ENCODE data around the gene KCNN4. TPM values are rescaled to one million over a fixed set of nuclear protein-coding genes. Genes with fewer than 3 reads are reported as not detected.
A peak's percentile ranks its signal among the peaks of the same experiment; 100 is the strongest.
"Not testable (repeated sequence)": the region's sequence is repeated elsewhere in the genome, so short reads cannot be mapped to it uniquely, and the experiment has no call there.

The KCNN4 gene
- total and polyA plus RNA-seq, 7 donors: 0.71 to 48.7 (median 3.3) TPM

DNA sequence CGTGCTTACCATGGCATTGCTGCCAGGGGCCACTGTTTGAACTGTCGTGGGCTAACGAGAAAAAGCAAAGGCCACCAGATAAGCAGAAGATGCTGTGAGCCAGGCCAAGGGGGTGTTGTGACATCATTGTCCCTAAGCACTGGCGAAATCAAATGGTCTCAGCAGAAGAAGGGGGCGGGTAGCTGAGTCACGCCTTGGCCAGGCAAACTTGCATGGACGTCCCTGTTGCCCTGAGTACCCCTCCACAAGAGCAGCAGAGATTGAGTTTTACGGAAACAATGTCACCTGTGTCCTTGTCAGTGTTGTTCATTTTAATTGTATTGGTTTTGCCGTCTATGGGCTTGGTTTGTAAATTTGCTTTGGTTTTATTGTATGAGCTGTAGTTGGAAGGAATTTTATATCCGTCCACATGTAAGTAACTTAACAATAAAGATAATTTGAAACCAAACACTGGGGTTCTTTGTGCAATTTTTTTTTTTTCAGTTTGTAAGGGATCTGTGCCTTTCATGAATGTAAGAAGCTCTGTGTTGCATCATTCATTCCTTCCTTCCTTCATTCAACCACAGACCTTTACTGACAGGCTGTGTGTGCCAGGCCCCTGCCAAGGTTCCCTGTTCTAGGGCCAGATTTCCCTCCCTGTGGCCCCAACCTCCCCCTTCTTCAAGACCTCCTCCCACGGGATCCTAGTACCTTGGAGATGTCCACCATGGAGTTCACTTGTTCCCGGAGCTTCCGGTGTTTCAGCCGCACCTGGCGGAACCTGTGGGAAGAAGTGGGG is 12.3 kb downstream of the KCNN4 start:
- no peak overlapping the region for H3K27ac ChIP-seq
- H3K4me1 ChIP-seq: peaks cover 0 to 9% (median 0%) of the 10 kb centered on the region in 4 donors
- intact Hi-C loops (cut with DNase I): no loop called here
- WGBS, 2 donors: 18 to 67% methylated on average over 15 of the region's 15 CpGs
- H3K9me3 ChIP-seq: no peaks in the 10 kb centered on the region
- no peak for TF ChIP-seq POLR2AphosphoS5 (IDR thresholded peaks at IDR 0.05)
- no peak for TF ChIP-seq EP300 (IDR thresholded peaks at IDR 0.05)
- H3K36me3 ChIP-seq: no peaks in the 10 kb centered on the region
- no peak overlapping the region for H3K4me3 ChIP-seq
- H3K27me3 ChIP-seq: peaks cover 0 to 6% (median 0%) of the 10 kb centered on the region in 3 donors
- DNase-seq: peak; percentile 69

DNA sequence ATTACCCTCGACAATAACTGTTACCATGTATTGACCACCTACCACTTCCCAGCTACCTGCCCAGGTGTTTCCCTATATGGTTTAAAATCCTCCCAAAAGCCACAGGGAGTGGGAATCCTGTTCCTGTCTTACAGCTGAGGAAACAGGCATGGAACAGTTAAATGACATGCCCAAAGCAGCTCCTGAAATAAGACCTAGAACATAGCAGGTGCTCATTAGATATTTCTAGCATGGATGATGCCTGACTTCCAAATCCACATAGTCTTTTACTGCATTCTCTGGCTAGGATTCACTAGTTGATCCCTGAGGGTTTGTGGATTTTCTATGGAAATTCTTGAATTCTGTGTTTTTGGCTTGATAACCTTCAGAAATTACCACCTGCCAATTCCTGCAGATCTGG is 13.0 kb downstream of the KCNN4 start:
- TF ChIP-seq POLR2A (IDR thresholded peaks at IDR 0.05) (no peak), POLR2AphosphoS5 (IDR thresholded peaks at IDR 0.05) (no peak), EP300 (IDR thresholded peaks at IDR 0.05) (no peak)
- TF ChIP-seq, protein P1, sequence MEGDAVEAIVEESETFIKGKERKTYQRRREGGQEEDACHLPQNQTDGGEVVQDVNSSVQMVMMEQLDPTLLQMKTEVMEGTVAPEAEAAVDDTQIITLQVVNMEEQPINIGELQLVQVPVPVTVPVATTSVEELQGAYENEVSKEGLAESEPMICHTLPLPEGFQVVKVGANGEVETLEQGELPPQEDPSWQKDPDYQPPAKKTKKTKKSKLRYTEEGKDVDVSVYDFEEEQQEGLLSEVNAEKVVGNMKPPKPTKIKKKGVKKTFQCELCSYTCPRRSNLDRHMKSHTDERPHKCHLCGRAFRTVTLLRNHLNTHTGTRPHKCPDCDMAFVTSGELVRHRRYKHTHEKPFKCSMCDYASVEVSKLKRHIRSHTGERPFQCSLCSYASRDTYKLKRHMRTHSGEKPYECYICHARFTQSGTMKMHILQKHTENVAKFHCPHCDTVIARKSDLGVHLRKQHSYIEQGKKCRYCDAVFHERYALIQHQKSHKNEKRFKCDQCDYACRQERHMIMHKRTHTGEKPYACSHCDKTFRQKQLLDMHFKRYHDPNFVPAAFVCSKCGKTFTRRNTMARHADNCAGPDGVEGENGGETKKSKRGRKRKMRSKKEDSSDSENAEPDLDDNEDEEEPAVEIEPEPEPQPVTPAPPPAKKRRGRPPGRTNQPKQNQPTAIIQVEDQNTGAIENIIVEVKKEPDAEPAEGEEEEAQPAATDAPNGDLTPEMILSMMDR (IDR thresholded peaks at IDR 0.05): no peak
- no peaks in the 10 kb centered on the region for H3K27me3 ChIP-seq
- WGBS, 2 donors: 26 to 53% methylated on average over 1 of the region's 1 CpG
- H3K27ac ChIP-seq: no peak overlapping the region
- DNase-seq: no peak
- H3K4me1 ChIP-seq: peaks cover 0 to 10% (median 0%) of the 10 kb centered on the region in 4 donors
- no peaks in the 10 kb centered on the region for H3K36me3 ChIP-seq
- H3K4me3 ChIP-seq: no peak overlapping the region
- intact Hi-C loops (cut with DNase I): no loop called here
- H3K9me3 ChIP-seq: no peaks in the 10 kb centered on the region

DNA sequence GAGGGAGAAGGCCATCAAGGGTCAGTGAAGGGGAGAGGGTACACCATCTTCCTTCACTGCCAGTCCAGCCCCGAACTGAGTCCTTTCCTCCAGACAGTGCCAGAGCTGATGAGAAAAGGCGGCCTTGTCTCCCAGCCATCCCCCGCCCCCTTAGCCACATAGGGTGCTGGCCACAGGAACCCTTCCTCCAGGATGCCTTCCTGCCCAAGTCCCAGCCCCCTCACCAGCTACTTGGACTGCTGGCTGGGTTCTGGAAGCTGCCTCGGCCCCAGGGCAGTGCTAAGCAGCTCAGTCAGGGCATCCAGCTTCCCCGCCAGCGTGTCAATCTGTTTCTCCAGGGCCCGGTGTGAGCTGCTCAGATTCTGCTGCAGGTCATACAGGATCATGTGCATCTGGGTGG is 13.5 kb downstream of the KCNN4 start:
- WGBS, 2 donors: 84 to 85% methylated on average over 7 of the region's 7 CpGs
- H3K27ac ChIP-seq: no peak overlapping the region
- intact Hi-C loops (cut with DNase I): no loop called here
- peaks cover 0 to 10% (median 0%) of the 10 kb centered on the region in 4 donors for H3K4me1 ChIP-seq
- no peak overlapping the region for H3K4me3 ChIP-seq
- no peaks in the 10 kb centered on the region for H3K27me3 ChIP-seq
- no peaks in the 10 kb centered on the region for H3K36me3 ChIP-seq
- DNase-seq: no peak
- no peak for TF ChIP-seq POLR2A (IDR thresholded peaks at IDR 0.05)
- TF ChIP-seq, protein P1 (IDR thresholded peaks at IDR 0.05): no peak
- TF ChIP-seq EP300 (IDR thresholded peaks at IDR 0.05): no peak
- TF ChIP-seq POLR2AphosphoS5 (IDR thresholded peaks at IDR 0.05): no peak
- no peaks in the 10 kb centered on the region for H3K9me3 ChIP-seq

DNA sequence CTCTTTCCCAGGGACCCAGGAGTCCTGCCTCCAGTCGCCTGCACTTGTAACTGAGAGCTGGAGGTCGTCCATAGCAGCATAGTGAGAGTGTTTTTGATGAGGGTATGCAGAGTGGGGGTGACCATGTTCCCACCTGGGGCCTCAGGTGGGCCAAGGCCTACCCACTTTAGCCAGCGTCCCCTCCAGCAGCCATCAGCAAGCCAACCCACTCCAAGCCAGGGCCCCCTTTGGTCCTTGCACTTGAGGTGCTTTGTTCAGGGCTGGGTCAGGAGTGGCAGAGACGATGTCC is 14.1 kb downstream of the KCNN4 start:
- Histone ChIP-seq H3K27me3 (no peaks in the 10 kb centered on the region), H3K27ac (no peak overlapping the region), H3K4me1 (peaks cover 0 to 10% (median 0%) of the 10 kb centered on the region in 4 donors), H3K4me3 (no peak overlapping the region), H3K9me3 (no peaks in the 10 kb centered on the region), H3K36me3 (no peaks in the 10 kb centered on the region)
- intact Hi-C loops (cut with DNase I): no loop called here
- TF ChIP-seq POLR2AphosphoS5 (IDR thresholded peaks at IDR 0.05): no peak
- TF ChIP-seq EP300 (IDR thresholded peaks at IDR 0.05): no peak
- no peak for TF ChIP-seq POLR2A (IDR thresholded peaks at IDR 0.05)
- TF ChIP-seq, protein P1 (IDR thresholded peaks at IDR 0.05): no peak
- WGBS, 2 donors: 57 to 72% methylated on average over 4 of the region's 4 CpGs
- DNase-seq: no peak

DNA sequence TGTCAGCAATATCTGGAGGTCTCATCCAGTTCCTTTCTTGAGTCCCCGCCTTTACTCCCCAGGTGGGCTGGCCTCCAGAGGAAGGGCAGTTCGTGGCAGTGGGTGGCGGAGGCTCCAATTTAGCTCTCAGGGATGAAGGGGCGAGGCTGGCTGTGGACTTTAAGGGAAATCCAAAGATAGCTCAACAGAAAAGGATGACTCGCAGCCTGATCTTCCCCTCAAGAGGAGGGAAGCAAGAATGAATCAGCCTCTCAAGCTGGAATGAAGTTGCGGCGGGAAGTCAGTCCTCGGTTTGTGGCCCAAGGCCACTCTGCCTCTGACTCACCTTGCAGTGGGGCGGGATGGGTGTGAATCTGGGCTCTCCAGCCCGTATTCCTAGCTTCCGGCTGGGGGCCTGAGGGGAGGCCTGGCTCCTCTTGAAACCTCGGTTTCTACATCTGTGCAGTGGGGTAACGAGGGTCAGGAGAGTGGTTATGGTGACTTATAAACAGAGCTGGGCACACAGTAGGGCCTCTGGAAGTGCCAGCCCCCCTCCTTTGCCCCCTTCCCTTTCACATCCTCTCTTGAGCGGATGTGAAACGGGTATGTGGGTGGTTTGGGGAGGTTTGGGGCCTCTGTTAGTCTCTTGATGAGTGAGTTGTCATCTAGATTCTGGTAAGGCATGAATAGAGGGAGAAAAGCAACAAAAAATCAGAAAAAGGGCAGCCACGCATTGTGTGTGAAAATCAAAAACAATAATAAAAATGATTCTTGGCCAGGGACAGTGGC is 15.5 kb downstream of the KCNN4 start:
- no peaks in the 10 kb centered on the region for H3K36me3 ChIP-seq
- no peaks in the 10 kb centered on the region for H3K27me3 ChIP-seq
- WGBS, 2 donors: 45 to 48% methylated on average over 16 of the region's 16 CpGs
- H3K4me3 ChIP-seq: no peak overlapping the region
- peak; percentile 87 for DNase-seq
- H3K9me3 ChIP-seq: no peaks in the 10 kb centered on the region
- H3K4me1 ChIP-seq: peaks cover 0 to 10% (median 0%) of the 10 kb centered on the region in 4 donors
- peak overlapping the region; percentile 12 to 72 (median 48) for H3K27ac ChIP-seq
- TF ChIP-seq POLR2AphosphoS5 (IDR thresholded peaks at IDR 0.05) (peak in 1 of 4 donors; percentile 24), EP300 (IDR thresholded peaks at IDR 0.05) (no peak)
- TF ChIP-seq, protein P1 (IDR thresholded peaks at IDR 0.05): no peak
- intact Hi-C loops (cut with DNase I): no loop called here

DNA sequence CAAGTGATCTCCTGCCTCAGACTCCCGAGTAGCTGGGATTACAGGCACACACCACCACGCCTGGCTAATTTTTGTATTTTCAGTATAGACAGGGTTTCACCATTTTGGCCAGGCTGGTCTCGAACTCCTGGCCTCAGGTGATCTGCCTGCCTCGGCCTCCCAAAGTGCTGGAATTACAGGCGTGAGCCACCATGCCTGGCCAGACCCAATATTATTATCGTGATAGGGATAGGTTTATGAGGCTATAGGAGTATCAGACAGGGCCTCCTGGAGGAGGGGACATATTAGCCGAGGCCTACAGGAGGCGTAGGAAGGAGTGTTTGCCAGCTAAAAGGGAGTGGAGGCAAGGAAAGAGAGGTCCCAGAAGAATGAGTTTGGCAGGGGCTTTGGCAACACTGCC is 16.1 kb downstream of the KCNN4 start:
- H3K9me3 ChIP-seq; DNase-seq; H3K4me3 ChIP-seq; intact Hi-C loops (cut with DNase I); H3K27me3 ChIP-seq; H3K36me3 ChIP-seq; H3K4me1 ChIP-seq: not testable (repeated sequence)
- H3K27ac ChIP-seq: peak overlapping the region; percentile 12 to 72 (median 48)
- 60 to 77% methylated on average over 8 of the region's 8 CpGs for WGBS, 2 donors

All from sigmoid colon (tissue), 7 donors.